ENCODE results near the gene CEP76. TPM values are rescaled to one million over a fixed set of nuclear protein-coding genes. Genes with fewer than 3 reads are reported as not detected.

The CEP76 gene
- polyA plus RNA-seq, 1 of the 3 experiments (the other 2 are of a cell fraction) = 6.4 TPM

GRCh38 chr18:12726331-12726730 lies 23.8 kb upstream of the CEP76 start:
- H3F3A ChIP-seq (replicated peaks; ENCODE audit: insufficient read depth) = peaks cover 9% of the 10 kb centered on the region
- H3K27ac ChIP-seq (ENCODE audit: low read depth in 2 of 2, low read length in 1 of 2) = no peak overlapping the region
- H3K9me3 ChIP-seq = no peaks in the 10 kb centered on the region
- no peaks in the 10 kb centered on the region for H3K9me2 ChIP-seq
- WGBS (ENCODE audit: low lambda C conversion rate) = 53% methylated on average over 4 of the region's 4 CpGs
- ChIA-PET POLR2A (no interaction called here), CTCF (interaction anchor here (0.6 to 7.0 kb wide), 34 partner anchors 8 to 886 kb away, joined by 3 to 175 read pairs (median 4); no protein-coding TSS in a partner anchor)
- DNase-seq = no peak
- H3K79me2 ChIP-seq (ENCODE audit: insufficient read depth) = no peaks in the 10 kb centered on the region
- no peaks in the 10 kb centered on the region for H3K27me3 ChIP-seq (ENCODE audit: insufficient read depth)
- no peaks in the 10 kb centered on the region; a peak in 1 of 4 replicates for H3K4me1 ChIP-seq (ENCODE audit: control insufficient read depth in 1 of 2, insufficient read depth in 2 of 2, low read depth in 1 of 2, low read length in 1 of 2)
- H3K4me2 ChIP-seq = no peak overlapping the region
- H4K20me1 ChIP-seq (ENCODE audit: insufficient read depth) = no peaks in the 10 kb centered on the region
- no peak overlapping the region for H3K4me3 ChIP-seq (ENCODE audit: low read depth in 2 of 2, low read length in 1 of 2)
- no peak overlapping the region for H3K9ac ChIP-seq
- TF ChIP-seq SIN3A (IDR thresholded peaks at IDR 0.05; ENCODE audit: borderline replicate concordance, low read depth, low read length) (no peak), YY1 (IDR thresholded peaks at IDR 0.05; ENCODE audit: low read depth) (no peak), EZH2phosphoT487 (IDR thresholded peaks at IDR 0.05; ENCODE audit: borderline replicate concordance, low read depth) (no peak), RFX5 (IDR thresholded peaks at IDR 0.05; ENCODE audit: low read length) (no peak), FOXJ3 (CRISPR knock-in tag; IDR thresholded peaks at IDR 0.05) (no peak), NRF1 (IDR thresholded peaks at IDR 0.05; ENCODE audit: low read depth, low read length) (no peak), TCF12 (IDR thresholded peaks at IDR 0.05) (no peak), FOXM1 (IDR thresholded peaks at IDR 0.05; ENCODE audit: low read depth) (no peak), USF1 (IDR thresholded peaks at IDR 0.05; ENCODE audit: borderline replicate concordance, low read depth) (no peak), MXI1 (IDR thresholded peaks at IDR 0.05; ENCODE audit: low read depth, low read length) (no peak), ELF1 (IDR thresholded peaks at IDR 0.05) (no peak), EP300 (IDR thresholded peaks at IDR 0.05; ENCODE audit: borderline replicate concordance in 1 of 2, low read depth in 1 of 2, low read length in 1 of 2) (no peak), MEF2A (IDR thresholded peaks at IDR 0.05; ENCODE audit: borderline replicate concordance, low read depth) (no peak), GABPA (IDR thresholded peaks at IDR 0.05; ENCODE audit: low read depth) (no peak), CTCF (IDR thresholded peaks at IDR 0.05) (no peak), REST (IDR thresholded peaks at IDR 0.05; ENCODE audit: low read depth, low read length) (no peak), CHD2 (IDR thresholded peaks at IDR 0.05; ENCODE audit: low read length, partially characterized antibody) (no peak)
- TF ChIP-seq, protein P1, sequence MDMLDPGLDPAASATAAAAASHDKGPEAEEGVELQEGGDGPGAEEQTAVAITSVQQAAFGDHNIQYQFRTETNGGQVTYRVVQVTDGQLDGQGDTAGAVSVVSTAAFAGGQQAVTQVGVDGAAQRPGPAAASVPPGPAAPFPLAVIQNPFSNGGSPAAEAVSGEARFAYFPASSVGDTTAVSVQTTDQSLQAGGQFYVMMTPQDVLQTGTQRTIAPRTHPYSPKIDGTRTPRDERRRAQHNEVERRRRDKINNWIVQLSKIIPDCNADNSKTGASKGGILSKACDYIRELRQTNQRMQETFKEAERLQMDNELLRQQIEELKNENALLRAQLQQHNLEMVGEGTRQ (IDR thresholded peaks at IDR 0.05; ENCODE audit: borderline replicate concordance, low read depth, low read length) = no peak
- no peak overlapping the region for H2AFZ ChIP-seq (ENCODE audit: low read depth)
- peaks cover 29 to 48% of the 10 kb centered on the region in 2 experiments for H3K36me3 ChIP-seq (replicated peaks in 1 of 2; ENCODE audit: control insufficient read depth in 1 of 2, insufficient read depth in 2 of 2, low read length in 1 of 2)
